ENCODE data around the gene DLG2.

DLG2 gene

GRCh38 chr11:85530634-85531033 lies 96.5 kb downstream of the DLG2 start:
- CTCF ChIA-PET = no interaction called here
- POLR2A ChIA-PET (ENCODE audit: low non-redundant PET) = no interaction called here
- DNase-seq (ENCODE audit: low spot score) = no peak
- H3K27ac ChIP-seq = no peak overlapping the region
- no peak for TF ChIP-seq CTCF (conservative IDR thresholded peaks at IDR 0.05; ENCODE audit: low read depth)

- no peak for DNase-seq (ENCODE audit: low spot score)
- POLR2A ChIA-PET (ENCODE audit: low non-redundant PET) = no interaction called here
- no peak overlapping the region for H3K27ac ChIP-seq
- TF ChIP-seq CTCF (conservative IDR thresholded peaks at IDR 0.05; ENCODE audit: low read depth) = no peak
- CTCF ChIA-PET = no interaction called here
Measured at GRCh38 chr11:85526564-85526963, 100.6 kb downstream of the DLG2 start.

GRCh38 chr11:85525686-85526085 lies 101.5 kb downstream of the DLG2 start:
- ChIA-PET CTCF (no interaction called here), POLR2A (ENCODE audit: low non-redundant PET) (no interaction called here)
- TF ChIP-seq CTCF (conservative IDR thresholded peaks at IDR 0.05; ENCODE audit: low read depth) = no peak
- DNase-seq (ENCODE audit: low spot score) = no peak
- H3K27ac ChIP-seq = no peak overlapping the region

GRCh38 chr11:85517272-85517671 lies 109.9 kb downstream of the DLG2 start:
- ChIA-PET POLR2A (ENCODE audit: low non-redundant PET) (no interaction called here), CTCF (no interaction called here)
- no peak for TF ChIP-seq CTCF (conservative IDR thresholded peaks at IDR 0.05; ENCODE audit: low read depth)
- no peak overlapping the region for H3K27ac ChIP-seq
- no peak for DNase-seq (ENCODE audit: low spot score)

- no peak overlapping the region for H3K27ac ChIP-seq
- POLR2A ChIA-PET (ENCODE audit: low non-redundant PET) = no interaction called here
- CTCF ChIA-PET = interaction anchor here (1.0 kb wide), 1 partner anchor 12 kb away, joined by 5 read pairs; no protein-coding TSS in a partner anchor
- no peak for DNase-seq (ENCODE audit: low spot score)
- no peak for TF ChIP-seq CTCF (conservative IDR thresholded peaks at IDR 0.05; ENCODE audit: low read depth)
Measured at GRCh38 chr11:85495918-85496317, 131.2 kb downstream of the DLG2 start.

GRCh38 chr11:85494396-85494795 lies 132.7 kb downstream of the DLG2 start:
- H3K27ac ChIP-seq = no peak overlapping the region
- no peak for TF ChIP-seq CTCF (conservative IDR thresholded peaks at IDR 0.05; ENCODE audit: low read depth)
- CTCF ChIA-PET = no interaction called here
- POLR2A ChIA-PET (ENCODE audit: low non-redundant PET) = no interaction called here
- no peak for DNase-seq (ENCODE audit: low spot score)

GRCh38 chr11:85485902-85486301 lies 141.2 kb downstream of the DLG2 start:
- ChIA-PET CTCF (no interaction called here), POLR2A (ENCODE audit: low non-redundant PET) (no interaction called here)
- TF ChIP-seq CTCF (conservative IDR thresholded peaks at IDR 0.05; ENCODE audit: low read depth) = no peak
- H3K27ac ChIP-seq = no peak overlapping the region
- DNase-seq (ENCODE audit: low spot score) = no peak
